GM23338 (cell line): ENCODE measurements around the gene ARL15. TPM values are rescaled to one million over a fixed set of nuclear protein-coding genes. Genes with fewer than 3 reads are reported as not detected.

Experiments used
- ATAC-seq: fragments of 200-7000 bp; cut with Tn5 transposase; 3 replicates; pipeline ENCODE4 v1.9.1; 2020
- DNase-seq: peaks from one replicate; pipeline ENCODE4 v3.0.0-alpha.2; 2015; ENCODE audit warnings: low spot score
- H2AFZ ChIP-seq: fragments of 200-600 bp; sonication (generic); 2 replicates; pipeline ENCODE4 v1.8.0; 2016; ENCODE audit warnings: antibody characterized with exemption, mild to moderate bottlenecking, moderate library complexity
- H3F3A ChIP-seq: fragments of 200-600 bp; sonication (generic); replicated peaks from 2 replicates; pipeline ENCODE4 v1.8.0; 2017; ENCODE audit warnings: antibody characterized with exemption, mixed run types, low read depth
- H3K27ac ChIP-seq: fragments of 200-600 bp; sonication (generic); 2 replicates; pipeline ENCODE4 v1.6.1; 2016; ENCODE audit warnings: low read depth
- H3K27me3 ChIP-seq: fragments of 200-600 bp; sonication (generic); 2 replicates; pipeline ENCODE4 v1.8.0; 2016; ENCODE audit warnings: mild to moderate bottlenecking, mixed run types, moderate library complexity; ENCODE audit not compliant: insufficient read depth
- H3K36me3 ChIP-seq: fragments of 200-600 bp; sonication (generic); 2 replicates; pipeline ENCODE4 v1.8.0; 2016; ENCODE audit warnings: mild to moderate bottlenecking; ENCODE audit not compliant: insufficient read depth
- H3K4me1 ChIP-seq: fragments of 200-600 bp; sonication (generic); 2 replicates; pipeline ENCODE4 v1.8.0; 2016; ENCODE audit warnings: mild to moderate bottlenecking, moderate library complexity; ENCODE audit not compliant: insufficient read depth
- H3K4me2 ChIP-seq: fragments of 200-600 bp; sonication (generic); 2 replicates; pipeline ENCODE4 v1.7.1; 2017; ENCODE audit warnings: mixed run types
- H3K4me3 ChIP-seq: fragments of 200-600 bp; sonication (generic); 2 replicates; pipeline ENCODE4 v1.6.1; 2016; ENCODE audit warnings: mixed run types
- H3K79me2 ChIP-seq: fragments of 200-600 bp; sonication (generic); replicated peaks from 2 replicates; pipeline ENCODE4 v1.8.0; 2017; ENCODE audit warnings: mild to moderate bottlenecking; ENCODE audit not compliant: insufficient read depth
- H3K9me2 ChIP-seq: fragments of 200-600 bp; sonication (generic); 2 replicates; pipeline ENCODE4 v1.8.0; 2017; ENCODE audit not compliant: insufficient read depth
- H4K20me1 ChIP-seq: fragments of 200-600 bp; sonication (generic); replicated peaks from 2 replicates; pipeline ENCODE4 v1.8.0; 2017; ENCODE audit warnings: mild to moderate bottlenecking; ENCODE audit not compliant: insufficient read depth
- H3K27ac Mint-ChIP-seq: 2 replicates; pipeline ENCODE4 v1.8.0; 2020; ENCODE audit warnings: inconsistent platforms, mild to moderate bottlenecking, moderate library complexity, mixed read lengths
- H3K27me3 Mint-ChIP-seq: 3 replicates; pipeline ENCODE4 v1.8.0; 2022; ENCODE audit warnings: low read depth, mild to moderate bottlenecking, moderate library complexity, mixed read lengths, inconsistent platforms; ENCODE audit not compliant: insufficient read depth, poor library complexity
- H3K36me3 Mint-ChIP-seq: 3 replicates; pipeline ENCODE4 v1.8.0; 2021; ENCODE audit warnings: low read depth, mild to moderate bottlenecking, inconsistent platforms, moderate library complexity, mixed read lengths
- H3K4me1 Mint-ChIP-seq: 3 replicates; pipeline ENCODE4 v1.8.0; 2020; ENCODE audit warnings: mild to moderate bottlenecking, inconsistent platforms, mixed read lengths
- H3K4me3 Mint-ChIP-seq: 3 replicates; pipeline ENCODE4 v1.8.0; 2021; ENCODE audit warnings: moderate library complexity, mild to moderate bottlenecking, inconsistent platforms, mixed read lengths
- H3K9me3 Mint-ChIP-seq: 3 replicates; pipeline ENCODE4 v1.8.0; 2020; ENCODE audit warnings: moderate library complexity, mild to moderate bottlenecking, inconsistent platforms, mixed read lengths
- CREB1 ChIP-seq: fragments of 250-450 bp; sonication (Bioruptor Pico); IDR thresholded peaks from 2 replicates; pipeline ENCODE4 v1.5.0; 2020; ENCODE audit warnings: low read depth, mild to moderate bottlenecking, moderate library complexity
- EZH2 ChIP-seq: fragments of 200-600 bp; sonication (generic); IDR thresholded peaks from one replicate; pipeline ENCODE4 v1.8.0; 2017; ENCODE audit warnings: antibody characterized with exemption, mild to moderate bottlenecking, low read depth; ENCODE audit not compliant: unreplicated experiment
- EZH2phosphoT487 ChIP-seq: fragments of 200-600 bp; sonication (generic); IDR thresholded peaks from one replicate; pipeline ENCODE4 v1.8.1; 2018; ENCODE audit warnings: antibody characterized with exemption; ENCODE audit not compliant: unreplicated experiment
- JUNB ChIP-seq: IDR thresholded peaks from one replicate; pipeline ENCODE4 v1.6.1; 2016; ENCODE audit warnings: antibody characterized with exemption; ENCODE audit not compliant: unreplicated experiment
- NANOG ChIP-seq: IDR thresholded peaks from 2 replicates; pipeline ENCODE4 v1.6.1; 2016; ENCODE audit warnings: antibody characterized with exemption, borderline replicate concordance
- STAT1 ChIP-seq: IDR thresholded peaks from one replicate; pipeline ENCODE4 v1.6.1; 2016; ENCODE audit warnings: antibody characterized with exemption; ENCODE audit not compliant: unreplicated experiment
- ZNF114 ChIP-seq: fragments of 250-450 bp; sonication (Bioruptor Pico); IDR thresholded peaks from 2 replicates; pipeline ENCODE4 v1.5.0; 2020; ENCODE audit warnings: mild to moderate bottlenecking, moderate library complexity
- polyA plus RNA-seq: library from polyadenylated mRNA; unstranded; fragments of >200 nt; fragmentation: Nextera tagmentation; extraction: Ambion mirVana; gene quantifications from 2 replicates; pipeline ENCODE4 v1.2.1, GENCODE V29; 2016
- total RNA-seq: library from RNA; depleted of rRNA; stranded (reverse); fragments of >200 nt; shearing (Covaris generic); gene quantifications from 2 replicates; pipeline ENCODE4 v1.2.3, GENCODE V29; 2014
- TF ChIP-seq, protein P1 (sequence below): IDR thresholded peaks from one replicate; pipeline ENCODE4 v1.6.1; 2018; ENCODE audit warnings: antibody characterized with exemption; ENCODE audit not compliant: unreplicated experiment
- TF ChIP-seq, protein P2 (sequence below): IDR thresholded peaks from 2 replicates; pipeline ENCODE4 v1.6.1; 2016; ENCODE audit warnings: antibody characterized with exemption
- TF ChIP-seq, protein P3 (sequence below), 2 experiments: fragments of 200-600 bp in 1 of 2; sonication (generic) in 1 of 2; conservative IDR thresholded peaks; 2 replicates each; pipeline versions ENCODE4 v1.5.1 to v1.6.1; 2016 to 2017; ENCODE audit warnings: antibody characterized with exemption in 2 of 2, low read depth in 2 of 2, mild to moderate bottlenecking in 2 of 2, moderate library complexity in 1 of 2

ARL15 gene
- total and polyA plus RNA-seq, 2 experiments from 2014 or later = 13.0 to 54.0 TPM

DNA sequence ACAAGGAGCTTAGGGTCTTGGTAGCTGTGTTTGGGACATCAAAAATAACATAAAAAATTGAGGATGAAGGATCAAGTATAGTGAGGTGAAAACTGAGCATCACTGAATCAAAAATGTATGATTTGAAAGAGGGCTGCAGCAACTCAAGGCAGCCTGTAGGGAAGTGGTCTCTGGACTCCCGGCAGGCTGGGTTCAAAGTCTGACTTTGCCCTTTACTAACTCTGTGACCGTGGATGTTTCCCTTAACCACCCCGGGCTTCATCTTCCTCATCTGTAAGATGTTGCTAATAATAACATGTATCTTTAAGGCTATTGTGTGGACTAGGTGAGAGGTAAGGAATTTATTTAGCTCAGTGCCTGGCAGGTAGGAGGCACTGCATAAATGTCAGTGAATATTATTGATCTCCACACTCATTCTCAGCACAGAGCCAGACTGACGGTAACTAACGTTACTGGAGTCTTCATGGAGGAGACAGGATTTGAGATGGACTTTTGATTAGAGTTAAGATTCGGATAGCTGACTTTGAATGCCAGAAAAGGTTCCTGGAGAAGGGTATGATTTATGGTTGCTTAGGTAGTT is 382.6 kb downstream of the ARL15 start (continued):
- TF ChIP-seq, protein P1, sequence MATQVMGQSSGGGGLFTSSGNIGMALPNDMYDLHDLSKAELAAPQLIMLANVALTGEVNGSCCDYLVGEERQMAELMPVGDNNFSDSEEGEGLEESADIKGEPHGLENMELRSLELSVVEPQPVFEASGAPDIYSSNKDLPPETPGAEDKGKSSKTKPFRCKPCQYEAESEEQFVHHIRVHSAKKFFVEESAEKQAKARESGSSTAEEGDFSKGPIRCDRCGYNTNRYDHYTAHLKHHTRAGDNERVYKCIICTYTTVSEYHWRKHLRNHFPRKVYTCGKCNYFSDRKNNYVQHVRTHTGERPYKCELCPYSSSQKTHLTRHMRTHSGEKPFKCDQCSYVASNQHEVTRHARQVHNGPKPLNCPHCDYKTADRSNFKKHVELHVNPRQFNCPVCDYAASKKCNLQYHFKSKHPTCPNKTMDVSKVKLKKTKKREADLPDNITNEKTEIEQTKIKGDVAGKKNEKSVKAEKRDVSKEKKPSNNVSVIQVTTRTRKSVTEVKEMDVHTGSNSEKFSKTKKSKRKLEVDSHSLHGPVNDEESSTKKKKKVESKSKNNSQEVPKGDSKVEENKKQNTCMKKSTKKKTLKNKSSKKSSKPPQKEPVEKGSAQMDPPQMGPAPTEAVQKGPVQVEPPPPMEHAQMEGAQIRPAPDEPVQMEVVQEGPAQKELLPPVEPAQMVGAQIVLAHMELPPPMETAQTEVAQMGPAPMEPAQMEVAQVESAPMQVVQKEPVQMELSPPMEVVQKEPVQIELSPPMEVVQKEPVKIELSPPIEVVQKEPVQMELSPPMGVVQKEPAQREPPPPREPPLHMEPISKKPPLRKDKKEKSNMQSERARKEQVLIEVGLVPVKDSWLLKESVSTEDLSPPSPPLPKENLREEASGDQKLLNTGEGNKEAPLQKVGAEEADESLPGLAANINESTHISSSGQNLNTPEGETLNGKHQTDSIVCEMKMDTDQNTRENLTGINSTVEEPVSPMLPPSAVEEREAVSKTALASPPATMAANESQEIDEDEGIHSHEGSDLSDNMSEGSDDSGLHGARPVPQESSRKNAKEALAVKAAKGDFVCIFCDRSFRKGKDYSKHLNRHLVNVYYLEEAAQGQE = no peak
- TF ChIP-seq STAT1 = no peak
- TF ChIP-seq, protein P2, sequence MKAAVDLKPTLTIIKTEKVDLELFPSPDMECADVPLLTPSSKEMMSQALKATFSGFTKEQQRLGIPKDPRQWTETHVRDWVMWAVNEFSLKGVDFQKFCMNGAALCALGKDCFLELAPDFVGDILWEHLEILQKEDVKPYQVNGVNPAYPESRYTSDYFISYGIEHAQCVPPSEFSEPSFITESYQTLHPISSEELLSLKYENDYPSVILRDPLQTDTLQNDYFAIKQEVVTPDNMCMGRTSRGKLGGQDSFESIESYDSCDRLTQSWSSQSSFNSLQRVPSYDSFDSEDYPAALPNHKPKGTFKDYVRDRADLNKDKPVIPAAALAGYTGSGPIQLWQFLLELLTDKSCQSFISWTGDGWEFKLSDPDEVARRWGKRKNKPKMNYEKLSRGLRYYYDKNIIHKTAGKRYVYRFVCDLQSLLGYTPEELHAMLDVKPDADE = no peak

DNA sequence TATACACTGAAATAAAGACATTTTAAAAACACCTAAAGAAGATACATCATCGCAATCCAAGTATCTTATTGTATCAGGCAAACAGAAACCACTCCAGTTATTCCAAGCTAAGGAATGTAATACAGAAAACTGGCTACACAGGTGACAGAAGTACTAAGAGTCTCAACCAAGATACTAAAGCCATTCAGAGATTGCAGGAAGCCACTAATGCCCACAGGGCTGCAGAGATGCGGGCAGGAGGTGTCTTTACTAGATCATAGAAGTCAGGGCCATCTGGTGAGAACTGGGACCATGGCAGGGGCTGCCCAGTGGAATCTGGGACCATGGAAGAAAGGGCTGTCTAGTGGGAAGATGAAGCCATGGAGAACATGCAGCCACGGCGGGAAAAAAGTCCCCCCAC is 384.3 kb downstream of the ARL15 start:
- H3K9me3 Mint-ChIP-seq = no peaks in the 10 kb centered on the region
- Histone ChIP-seq H3K4me3 (no peak overlapping the region), H3K27ac (no peak overlapping the region)

DNA sequence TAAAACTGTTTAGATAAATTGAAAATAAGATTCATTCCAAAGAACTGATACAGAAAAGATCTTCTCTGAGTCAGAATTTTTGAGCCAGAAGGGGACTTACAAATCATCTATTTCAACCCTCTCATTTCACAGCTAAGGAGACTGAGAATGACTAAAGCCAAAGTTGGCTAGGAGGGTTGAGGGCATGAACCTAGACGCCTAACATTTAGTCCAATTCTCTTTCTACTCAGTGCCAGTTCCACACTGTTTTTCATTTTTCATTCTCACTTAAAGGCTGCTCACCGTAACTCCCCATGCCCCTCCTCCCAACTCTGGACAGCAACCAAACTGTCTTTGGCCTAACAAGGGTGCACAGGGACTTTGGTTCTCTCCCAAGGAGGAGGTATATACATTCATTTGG is 386.0 kb downstream of the ARL15 start:
- Mint-ChIP-seq H3K27ac (no peak overlapping the region), H3K27me3 (peaks cover 3% of the 10 kb centered on the region), H3K4me3 (no peak overlapping the region), H3K36me3 (no peaks in the 10 kb centered on the region), H3K9me3 (no peaks in the 10 kb centered on the region), H3K4me1 (peaks cover 21% of the 10 kb centered on the region)
- DNase-seq (no peak), ATAC-seq (no peak)
- Histone ChIP-seq H3K79me2 (no peaks in the 10 kb centered on the region), H3K36me3 (no peaks in the 10 kb centered on the region), H3K4me3 (no peak overlapping the region), H3K27me3 (no peaks in the 10 kb centered on the region), H3K4me1 (peaks cover 6% of the 10 kb centered on the region), H3K4me2 (no peak overlapping the region), H3K9me2 (no peaks in the 10 kb centered on the region), H3F3A (no peaks in the 10 kb centered on the region), H3K27ac (no peak overlapping the region), H2AFZ (no peak overlapping the region), H4K20me1 (no peaks in the 10 kb centered on the region)
- TF ChIP-seq CREB1 (CRISPR knock-in tag) = no peak
- no peak for TF ChIP-seq JUNB
- no peak for TF ChIP-seq NANOG
- no peak for TF ChIP-seq EZH2
- no peak for TF ChIP-seq EZH2phosphoT487
- TF ChIP-seq, protein P1 = no peak
- no peak for TF ChIP-seq ZNF114 (CRISPR knock-in tag)

More for the DNA sequence above, 384.3 kb downstream of the ARL15 start:
- Histone ChIP-seq H3K79me2 (no peaks in the 10 kb centered on the region), H3K4me2 (no peak overlapping the region), H4K20me1 (no peaks in the 10 kb centered on the region), H3F3A (no peaks in the 10 kb centered on the region), H3K4me1 (peaks cover 6% of the 10 kb centered on the region), H2AFZ (no peak overlapping the region), H3K9me2 (no peaks in the 10 kb centered on the region), H3K36me3 (no peaks in the 10 kb centered on the region), H3K27me3 (no peaks in the 10 kb centered on the region)
- DNase-seq = no peak
- H3K36me3 Mint-ChIP-seq = no peaks in the 10 kb centered on the region
- no peak for ATAC-seq
- TF ChIP-seq, protein P3, sequence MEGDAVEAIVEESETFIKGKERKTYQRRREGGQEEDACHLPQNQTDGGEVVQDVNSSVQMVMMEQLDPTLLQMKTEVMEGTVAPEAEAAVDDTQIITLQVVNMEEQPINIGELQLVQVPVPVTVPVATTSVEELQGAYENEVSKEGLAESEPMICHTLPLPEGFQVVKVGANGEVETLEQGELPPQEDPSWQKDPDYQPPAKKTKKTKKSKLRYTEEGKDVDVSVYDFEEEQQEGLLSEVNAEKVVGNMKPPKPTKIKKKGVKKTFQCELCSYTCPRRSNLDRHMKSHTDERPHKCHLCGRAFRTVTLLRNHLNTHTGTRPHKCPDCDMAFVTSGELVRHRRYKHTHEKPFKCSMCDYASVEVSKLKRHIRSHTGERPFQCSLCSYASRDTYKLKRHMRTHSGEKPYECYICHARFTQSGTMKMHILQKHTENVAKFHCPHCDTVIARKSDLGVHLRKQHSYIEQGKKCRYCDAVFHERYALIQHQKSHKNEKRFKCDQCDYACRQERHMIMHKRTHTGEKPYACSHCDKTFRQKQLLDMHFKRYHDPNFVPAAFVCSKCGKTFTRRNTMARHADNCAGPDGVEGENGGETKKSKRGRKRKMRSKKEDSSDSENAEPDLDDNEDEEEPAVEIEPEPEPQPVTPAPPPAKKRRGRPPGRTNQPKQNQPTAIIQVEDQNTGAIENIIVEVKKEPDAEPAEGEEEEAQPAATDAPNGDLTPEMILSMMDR (conservative IDR thresholded peaks at IDR 0.05; ENCODE audit: low read depth in 2 of 2) = no peak
- TF ChIP-seq NANOG (no peak), STAT1 (no peak)
- H3K27ac Mint-ChIP-seq = no peak overlapping the region
- H3K4me3 Mint-ChIP-seq = no peak overlapping the region
- H3K4me1 Mint-ChIP-seq = peaks cover 23% of the 10 kb centered on the region
- no peaks in the 10 kb centered on the region for H3K27me3 Mint-ChIP-seq
